GM12878 (cell line): ENCODE data around the gene SNCG. TPM values are rescaled to one million over a fixed set of nuclear protein-coding genes. Genes with fewer than 3 reads are reported as not detected.

ENCODE experiments used
- ATAC-seq: fragments of 200-7000 bp; cut with Tn5 transposase; 3 replicates; pipeline ENCODE4 v1.9.1; 2020; ENCODE audit warnings: mild to moderate bottlenecking, moderate library complexity
- BruUV-seq: library from RNA; stranded (reverse); fragments of 400-500 nt; replicated peaks from 2 replicates; lab custom pipeline; 2021; lab: Mats Ljungman, UMichigan
- CTCF ChIA-PET: fragments of 300-600 bp; sonication (Branson Sonifier 250); formaldehyde crosslinking; extraction: SDS; loops from one replicate; lab custom pipeline; 2021; ENCODE audit warnings: inconsistent platforms; lab: Yijun Ruan, JAX
- POLR2A ChIA-PET: fragments of 350-600 bp; formaldehyde crosslinking; extraction: SDS; loops from one replicate; lab custom pipeline; 2021; ENCODE audit warnings: inconsistent platforms; lab: Charles Lee
- RAD21 ChIA-PET: fragments of 300-600 bp; sonication (Branson Sonifier 250); formaldehyde crosslinking; loops from one replicate; lab custom pipeline; 2023; ENCODE audit warnings: antibody characterized with exemption; ENCODE audit not compliant: unreplicated experiment; lab: Charles Lee
- SMC1A ChIA-PET: fragments of 300-600 bp; sonication (Branson Sonifier 250); formaldehyde crosslinking; loops from one replicate; lab custom pipeline; 2023; ENCODE audit not compliant: unreplicated experiment, uncharacterized antibody; lab: Charles Lee
- DNase-seq: peaks from one replicate; pipeline ENCODE4 v3.0.0-alpha.2; 2011; ENCODE audit warnings: low read depth, low spot score
- FAIRE-seq: peaks from 3 replicates; lab custom pipeline; 2011; peaks lifted over from hg19 to GRCh38; lab: Jason Lieb, UNC
- H2AFZ ChIP-seq: 2 replicates; pipeline ENCODE4 v1.6.0; 2011; ENCODE audit warnings: low read depth, low read length, control low read depth; ENCODE audit not compliant: control insufficient read depth
- H3K27ac ChIP-seq: 2 replicates; pipeline ENCODE4 v1.5.1; 2011; ENCODE audit warnings: control low read depth; ENCODE audit not compliant: control insufficient read depth, insufficient read depth
- H3K27me3 ChIP-seq, 2 experiments: replicated peaks in 1 of 2; 2 replicates each; pipeline versions ENCODE4 v1.6.0 to v1.6.1; 2011; ENCODE audit warnings: low read length in 1 of 2; ENCODE audit not compliant: control insufficient read depth in 2 of 2, insufficient read depth in 2 of 2
- H3K36me3 ChIP-seq, 2 experiments: 2 replicates each; pipeline ENCODE4 v1.5.1; 2011; ENCODE audit warnings: low read length in 1 of 2; ENCODE audit not compliant: control insufficient read depth in 2 of 2, insufficient read depth in 2 of 2
- H3K4me1 ChIP-seq: 2 replicates; pipeline ENCODE4 v1.6.1; 2011; ENCODE audit warnings: mild to moderate bottlenecking, low read length, moderate library complexity, mixed read lengths; ENCODE audit not compliant: control insufficient read depth, insufficient read depth
- H3K4me2 ChIP-seq: 2 replicates; pipeline ENCODE4 v1.6.0; 2011; ENCODE audit warnings: control low read depth; ENCODE audit not compliant: control insufficient read depth, insufficient read depth
- H3K4me3 ChIP-seq: fragments of 200-600 bp; sonication (generic); 2 replicates; pipeline ENCODE4 v1.5.1; 2016
- H3K79me2 ChIP-seq: 2 replicates; pipeline ENCODE4 v1.6.0; 2011; ENCODE audit warnings: low read length; ENCODE audit not compliant: control insufficient read depth, insufficient read depth
- H3K9ac ChIP-seq: 2 replicates; pipeline ENCODE4 v1.8.0; 2011; ENCODE audit warnings: low read length, control low read depth, mixed read lengths; ENCODE audit not compliant: control insufficient read depth, insufficient read depth
- H3K9me3 ChIP-seq: replicated peaks from 3 replicates; pipeline ENCODE4 v1.5.1; 2011; ENCODE audit warnings: mild to moderate bottlenecking, low read length; ENCODE audit not compliant: control insufficient read depth, insufficient read depth
- H4K20me1 ChIP-seq: 2 replicates; pipeline ENCODE4 v1.6.0; 2011; ENCODE audit not compliant: control insufficient read depth, insufficient read depth
- BACH1 ChIP-seq: fragments of 450-650 bp; IDR thresholded peaks from 2 replicates; pipeline ENCODE4 v1.6.1; 2017; ENCODE audit warnings: mild to moderate bottlenecking, borderline replicate concordance
- BRCA1 ChIP-seq: IDR thresholded peaks from 2 replicates; pipeline ENCODE4 v1.6.1; 2011; ENCODE audit warnings: low read depth, low read length, improper control_type of control experiment
- CHD4 ChIP-seq: fragments of 200-600 bp; sonication (generic); IDR thresholded peaks from 2 replicates; pipeline ENCODE4 v1.6.1; 2016; ENCODE audit warnings: mild to moderate bottlenecking
- EGR1 ChIP-seq, 2 experiments: IDR thresholded peaks; 1 replicate in 1 of 2; 2 replicates in 1 of 2; pipeline ENCODE4 v1.6.1; 2011 to 2012; ENCODE audit warnings: low read depth in 2 of 2, low read length in 2 of 2, borderline replicate concordance in 1 of 2, mild to moderate bottlenecking in 1 of 2, moderate library complexity in 1 of 2
- ESRRA ChIP-seq: IDR thresholded peaks from 2 replicates; pipeline ENCODE4 v1.6.1; 2012; ENCODE audit warnings: mild to moderate bottlenecking, low read length, improper control_type of control experiment
- HDAC2 ChIP-seq: fragments of 200-600 bp; sonication (generic); IDR thresholded peaks from 2 replicates; pipeline ENCODE4 v1.6.1; 2017
- MTA2 ChIP-seq: fragments of 450-650 bp; IDR thresholded peaks from 2 replicates; pipeline ENCODE4 v1.6.1; 2016; ENCODE audit warnings: low read depth, mild to moderate bottlenecking, moderate library complexity
- PAX8 ChIP-seq: fragments of 450-650 bp; IDR thresholded peaks from 2 replicates; pipeline ENCODE4 v1.6.1; 2017; ENCODE audit warnings: mild to moderate bottlenecking, moderate library complexity
- SMAD5 ChIP-seq: IDR thresholded peaks from 2 replicates; pipeline ENCODE4 v1.6.1; 2016; ENCODE audit warnings: antibody characterized with exemption, low read depth
- SMARCA5 ChIP-seq: fragments of 450-650 bp; IDR thresholded peaks from 2 replicates; pipeline ENCODE4 v1.6.1; 2017; ENCODE audit warnings: mild to moderate bottlenecking
- SREBF1 ChIP-seq: IDR thresholded peaks from 2 replicates; pipeline ENCODE4 v1.6.1; 2012; ENCODE audit warnings: mild to moderate bottlenecking, low read length
- STAT3 ChIP-seq: IDR thresholded peaks from 2 replicates; pipeline ENCODE4 v1.6.1; 2011; ENCODE audit warnings: low read depth, low read length, improper control_type of control experiment
- ZBED1 ChIP-seq: IDR thresholded peaks from 2 replicates; pipeline ENCODE4 v1.6.1; 2016; ENCODE audit warnings: borderline replicate concordance
- ZNF24 ChIP-seq: fragments of 450-650 bp; IDR thresholded peaks from 2 replicates; pipeline ENCODE4 v1.6.1; 2017; ENCODE audit warnings: antibody characterized with exemption, mild to moderate bottlenecking
- WGBS: methylation state at CpG from one replicate; pipeline ENCODE4 v1.1.6; 2016; ENCODE audit warnings: low lambda C conversion rate; ENCODE audit not compliant: insufficient replicate concordance, insufficient coverage; ENCODE audit errors: missing lambda C conversion rate; 5-methylcytosine and 5-hydroxymethylcytosine counted together
- in situ Hi-C: fragments of 300-500 bp; cut with MboI; formaldehyde crosslinking; loops from 9 replicates; pipeline ENCODE4 v1.14.3; 2018; ENCODE audit warnings: mixed read lengths
- intact Hi-C: fragments of 100-400 bp; cut with micrococcal nuclease; formaldehyde crosslinking; loops from one replicate; pipeline ENCODE4 v1.14.2; 2022; ENCODE audit not compliant: unreplicated experiment
- polyA plus RNA-seq, 11 experiments: library from polyadenylated mRNA; depleted of rRNA in 4 of 11; unstranded in 6 of 11; stranded (reverse) in 5 of 11; fragments of >200 nt; fragmentation: Nextera tagmentation in 4 of 11; fragmentation: Illumina TruSeq in 1 of 11; extraction: Ambion mirVana in 4 of 11; extraction: Trizol in 1 of 11; gene quantifications; 1 replicate in 1 of 11; 2 replicates in 10 of 11; pipeline versions ENCODE4 v1.2.1 to v1.2.3, GENCODE V29; 2011 to 2016; ENCODE audit warnings: inconsistent platforms in 2 of 11, missing spikeins in 2 of 11, low read depth in 1 of 11
- total RNA-seq, 4 experiments: library from RNA; depleted of rRNA in 3 of 4; stranded (reverse); fragments of >200 nt in 3 of 4; fragmentation: Illumina TruSeq in 1 of 4; extraction: Trizol in 1 of 4; gene quantifications; 2 replicates each; pipeline versions ENCODE4 v1.2.1 to v1.2.3, GENCODE V29; 2013 to 2021
- TF ChIP-seq, protein P1 (sequence below): IDR thresholded peaks from 2 replicates; pipeline ENCODE4 v1.6.1; 2012; ENCODE audit warnings: improper control_type of control experiment, low read depth, low read length; ENCODE audit not compliant: insufficient replicate concordance
- TF ChIP-seq, protein P2 (sequence below), 3 experiments: IDR thresholded peaks in 2 of 3; conservative IDR thresholded peaks in 1 of 3; 2 replicates each; pipeline ENCODE4 v1.5.1; 2011; ENCODE audit warnings: low read depth in 3 of 3, low read length in 3 of 3, mild to moderate bottlenecking in 3 of 3, control low read depth in 2 of 3, moderate library complexity in 2 of 3, inconsistent platforms in 1 of 3, mixed read lengths in 1 of 3; ENCODE audit not compliant: control insufficient read depth in 2 of 3, insufficient read depth in 1 of 3; ENCODE audit errors: extremely low read depth in 1 of 3

Gene SNCG
- total and polyA plus RNA-seq, 10 of the 15 experiments (the other 5 are each of a cell fraction or from before 2014, with no cell fraction given), result 0.22 to 1.3 (median 0.42) TPM; not detected in 6

DNA sequence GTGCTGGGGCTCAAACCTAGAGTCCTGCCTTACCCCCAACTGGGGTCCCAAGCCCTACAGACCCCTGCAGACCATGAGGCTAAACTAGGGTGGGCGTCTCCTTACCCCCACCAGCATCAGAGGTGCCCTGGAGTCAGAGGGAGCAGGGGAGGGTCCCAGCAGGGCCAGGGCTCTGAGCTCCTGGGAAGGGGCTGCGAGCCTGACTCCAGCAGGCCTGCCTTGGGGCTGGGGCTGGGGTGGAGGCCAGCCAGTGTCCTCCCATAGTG is 1.3 kb downstream of the SNCG start:
- DNase-seq (no peak), ATAC-seq (no peak), FAIRE-seq (no peak)
- H3K4me1 ChIP-seq, result peaks cover 21% of the 10 kb centered on the region
- no peaks in the 10 kb centered on the region for H4K20me1 ChIP-seq
- ChIA-PET CTCF (interaction anchor here (0.7 to 2.2 kb wide), 7 partner anchors 9 to 270 kb away, joined by 3 to 6 read pairs (median 4); no protein-coding TSS in a partner anchor), POLR2A (interaction anchor here (1.4 kb wide), 1 partner anchor 11 kb away, joined by 3 read pairs; no protein-coding TSS in a partner anchor), SMC1A (no interaction called here), RAD21 (no interaction called here)
- no peaks in the 10 kb centered on the region for H3K36me3 ChIP-seq
- intact Hi-C loops (no loop called here), in situ Hi-C loops (no loop called here)
- no peak overlapping the region for H2AFZ ChIP-seq
- H3K27ac ChIP-seq, result no peak overlapping the region
- TF ChIP-seq ZBED1 (no peak), SREBF1 (no peak), STAT3 (no peak), CHD4 (no peak), BACH1 (no peak), HDAC2 (no peak), PAX8 (no peak), MTA2 (no peak), EGR1 (IDR thresholded peaks at IDR 0.05; ENCODE audit: borderline replicate concordance in 1 of 2, low read depth in 2 of 2, low read length in 2 of 2) (no peak), ZNF24 (no peak), ESRRA (no peak), SMAD5 (no peak), BRCA1 (no peak), SMARCA5 (no peak)
- TF ChIP-seq, protein P1, sequence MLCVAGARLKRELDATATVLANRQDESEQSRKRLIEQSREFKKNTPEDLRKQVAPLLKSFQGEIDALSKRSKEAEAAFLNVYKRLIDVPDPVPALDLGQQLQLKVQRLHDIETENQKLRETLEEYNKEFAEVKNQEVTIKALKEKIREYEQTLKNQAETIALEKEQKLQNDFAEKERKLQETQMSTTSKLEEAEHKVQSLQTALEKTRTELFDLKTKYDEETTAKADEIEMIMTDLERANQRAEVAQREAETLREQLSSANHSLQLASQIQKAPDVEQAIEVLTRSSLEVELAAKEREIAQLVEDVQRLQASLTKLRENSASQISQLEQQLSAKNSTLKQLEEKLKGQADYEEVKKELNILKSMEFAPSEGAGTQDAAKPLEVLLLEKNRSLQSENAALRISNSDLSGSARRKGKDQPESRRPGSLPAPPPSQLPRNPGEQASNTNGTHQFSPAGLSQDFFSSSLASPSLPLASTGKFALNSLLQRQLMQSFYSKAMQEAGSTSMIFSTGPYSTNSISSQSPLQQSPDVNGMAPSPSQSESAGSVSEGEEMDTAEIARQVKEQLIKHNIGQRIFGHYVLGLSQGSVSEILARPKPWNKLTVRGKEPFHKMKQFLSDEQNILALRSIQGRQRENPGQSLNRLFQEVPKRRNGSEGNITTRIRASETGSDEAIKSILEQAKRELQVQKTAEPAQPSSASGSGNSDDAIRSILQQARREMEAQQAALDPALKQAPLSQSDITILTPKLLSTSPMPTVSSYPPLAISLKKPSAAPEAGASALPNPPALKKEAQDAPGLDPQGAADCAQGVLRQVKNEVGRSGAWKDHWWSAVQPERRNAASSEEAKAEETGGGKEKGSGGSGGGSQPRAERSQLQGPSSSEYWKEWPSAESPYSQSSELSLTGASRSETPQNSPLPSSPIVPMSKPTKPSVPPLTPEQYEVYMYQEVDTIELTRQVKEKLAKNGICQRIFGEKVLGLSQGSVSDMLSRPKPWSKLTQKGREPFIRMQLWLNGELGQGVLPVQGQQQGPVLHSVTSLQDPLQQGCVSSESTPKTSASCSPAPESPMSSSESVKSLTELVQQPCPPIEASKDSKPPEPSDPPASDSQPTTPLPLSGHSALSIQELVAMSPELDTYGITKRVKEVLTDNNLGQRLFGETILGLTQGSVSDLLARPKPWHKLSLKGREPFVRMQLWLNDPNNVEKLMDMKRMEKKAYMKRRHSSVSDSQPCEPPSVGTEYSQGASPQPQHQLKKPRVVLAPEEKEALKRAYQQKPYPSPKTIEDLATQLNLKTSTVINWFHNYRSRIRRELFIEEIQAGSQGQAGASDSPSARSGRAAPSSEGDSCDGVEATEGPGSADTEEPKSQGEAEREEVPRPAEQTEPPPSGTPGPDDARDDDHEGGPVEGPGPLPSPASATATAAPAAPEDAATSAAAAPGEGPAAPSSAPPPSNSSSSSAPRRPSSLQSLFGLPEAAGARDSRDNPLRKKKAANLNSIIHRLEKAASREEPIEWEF, result no peak
- TF ChIP-seq, protein P2, sequence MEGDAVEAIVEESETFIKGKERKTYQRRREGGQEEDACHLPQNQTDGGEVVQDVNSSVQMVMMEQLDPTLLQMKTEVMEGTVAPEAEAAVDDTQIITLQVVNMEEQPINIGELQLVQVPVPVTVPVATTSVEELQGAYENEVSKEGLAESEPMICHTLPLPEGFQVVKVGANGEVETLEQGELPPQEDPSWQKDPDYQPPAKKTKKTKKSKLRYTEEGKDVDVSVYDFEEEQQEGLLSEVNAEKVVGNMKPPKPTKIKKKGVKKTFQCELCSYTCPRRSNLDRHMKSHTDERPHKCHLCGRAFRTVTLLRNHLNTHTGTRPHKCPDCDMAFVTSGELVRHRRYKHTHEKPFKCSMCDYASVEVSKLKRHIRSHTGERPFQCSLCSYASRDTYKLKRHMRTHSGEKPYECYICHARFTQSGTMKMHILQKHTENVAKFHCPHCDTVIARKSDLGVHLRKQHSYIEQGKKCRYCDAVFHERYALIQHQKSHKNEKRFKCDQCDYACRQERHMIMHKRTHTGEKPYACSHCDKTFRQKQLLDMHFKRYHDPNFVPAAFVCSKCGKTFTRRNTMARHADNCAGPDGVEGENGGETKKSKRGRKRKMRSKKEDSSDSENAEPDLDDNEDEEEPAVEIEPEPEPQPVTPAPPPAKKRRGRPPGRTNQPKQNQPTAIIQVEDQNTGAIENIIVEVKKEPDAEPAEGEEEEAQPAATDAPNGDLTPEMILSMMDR (IDR thresholded peaks at IDR 0.05 in 2 of 3, conservative IDR thresholded peaks at IDR 0.05 in 1 of 3; ENCODE audit: control insufficient read depth in 2 of 3, extremely low read depth in 1 of 3, insufficient read depth in 1 of 3, low read depth in 3 of 3, low read length in 3 of 3), result no peak
- H3K79me2 ChIP-seq, result no peaks in the 10 kb centered on the region
- H3K9me3 ChIP-seq, result no peaks in the 10 kb centered on the region
- WGBS, result 0% methylated on average over 2 of the region's 2 CpGs
- H3K9ac ChIP-seq, result no peak overlapping the region
- H3K4me3 ChIP-seq, result no peak overlapping the region
- BruUV-seq, result no TSS peak
- no peaks in the 10 kb centered on the region for H3K27me3 ChIP-seq
- H3K4me2 ChIP-seq, result no peak overlapping the region
